ENCODE measurements around the gene TMUB1. TPM values are rescaled to one million over a fixed set of nuclear protein-coding genes. Genes with fewer than 3 reads are reported as not detected.
A peak's percentile ranks its signal among the peaks of the same experiment; 100 is the strongest.

Gene TMUB1
- total and polyA plus RNA-seq, 9 of the 15 experiments (the other 6 are each of a cell fraction or from before 2014, with no cell fraction given), result 0.14 to 241 (median 74.1) TPM

GRCh38 chr7:151075978-151076426, 7.3 kb downstream of the TMUB1 start (continued):
- no peak for TF ChIP-seq ATF4 (CRISPR knock-in tag; IDR thresholded peaks at IDR 0.05)
- TF ChIP-seq MNT (conservative IDR thresholded peaks at IDR 0.05), result no peak
- TF ChIP-seq ID3 (CRISPR knock-in tag; IDR thresholded peaks at IDR 0.05), result no peak
- TF ChIP-seq ID3 (tag; IDR thresholded peaks at IDR 0.05), result no peak
- no peak for TF ChIP-seq ARNT (IDR thresholded peaks at IDR 0.05)
- no peak for TF ChIP-seq KAT8 (IDR thresholded peaks at IDR 0.05; ENCODE audit: low read depth)
- peak; percentile 69 for TF ChIP-seq SUPT5H (IDR thresholded peaks at IDR 0.05)
- no peak for TF ChIP-seq ZNF398 (CRISPR knock-in tag; IDR thresholded peaks at IDR 0.05)
- TF ChIP-seq COPS2 (conservative IDR thresholded peaks at IDR 0.05), result no peak
- no peak for TF ChIP-seq CGGBP1 (CRISPR knock-in tag; IDR thresholded peaks at IDR 0.05)
- no peak for TF ChIP-seq ZNF41 (CRISPR knock-in tag; conservative IDR thresholded peaks at IDR 0.05)
- TF ChIP-seq CREB1 (IDR thresholded peaks at IDR 0.05), result no peak
- no peak for TF ChIP-seq CREB1 (CRISPR knock-in tag; IDR thresholded peaks at IDR 0.05)
- no peak for TF ChIP-seq GTF2A2 (tag; IDR thresholded peaks at IDR 0.05)
- no peak for TF ChIP-seq SMAD4 (CRISPR knock-in tag; conservative IDR thresholded peaks at IDR 0.05)

All from K562 (cell line).